Mesenchymal stem cell (in vitro differentiated cells and primary cell): ENCODE results near the gene TRAF7.
"Not testable (repeated sequence)": the region's sequence is repeated elsewhere in the genome, so short reads cannot be mapped to it uniquely, and the experiment has no call there.

Experiments
- DNase-seq: peaks from one replicate; pipeline ENCODE4 v3.0.0-alpha.2; 2013
- H2AFZ ChIP-seq: one replicate; pipeline ENCODE4 v1.6.1; 2013; ENCODE audit warnings: low read depth, mild to moderate bottlenecking, control low read depth, inconsistent platforms, low read length, moderate library complexity
- H2AK5ac ChIP-seq: 2 replicates; pipeline ENCODE4 v1.6.1; 2013; ENCODE audit warnings: low read length, moderate library complexity, mild to moderate bottlenecking, inconsistent platforms; ENCODE audit not compliant: severe bottlenecking
- H2BK120ac ChIP-seq: one replicate; pipeline ENCODE4 v1.6.1; 2013; ENCODE audit warnings: low read depth, mild to moderate bottlenecking, inconsistent platforms, low read length, moderate library complexity
- H2BK12ac ChIP-seq, 2 experiments: one replicate each; pipeline ENCODE4 v1.6.1; 2013; ENCODE audit warnings: inconsistent platforms in 2 of 2, low read length in 2 of 2, mild to moderate bottlenecking in 2 of 2, moderate library complexity in 2 of 2, control low read depth in 1 of 2
- H2BK15ac ChIP-seq: one replicate; pipeline ENCODE4 v1.6.1; 2013; ENCODE audit warnings: mild to moderate bottlenecking, low read depth, inconsistent platforms; ENCODE audit not compliant: poor library complexity, severe bottlenecking
- H2BK5ac ChIP-seq: 2 replicates; pipeline ENCODE4 v1.6.1; 2013; ENCODE audit warnings: low read depth, mild to moderate bottlenecking, low read length, control low read depth, inconsistent platforms; ENCODE audit not compliant: poor library complexity, severe bottlenecking
- H3K14ac ChIP-seq, 2 experiments: one replicate each; pipeline ENCODE4 v1.6.1; 2013; ENCODE audit warnings: inconsistent platforms in 2 of 2, low read length in 2 of 2, control low read depth in 1 of 2, mild to moderate bottlenecking in 1 of 2, moderate library complexity in 1 of 2
- H3K18ac ChIP-seq, 2 experiments: one replicate each; pipeline ENCODE4 v1.6.1; 2013; ENCODE audit warnings: inconsistent platforms in 2 of 2, low read length in 2 of 2, control low read depth in 1 of 2, low read depth in 1 of 2, mild to moderate bottlenecking in 1 of 2
- H3K23ac ChIP-seq, 2 experiments: one replicate each; pipeline ENCODE4 v1.6.1; 2013; ENCODE audit warnings: inconsistent platforms in 2 of 2, low read length in 2 of 2, mild to moderate bottlenecking in 2 of 2, moderate library complexity in 2 of 2, control low read depth in 1 of 2
- H3K27ac ChIP-seq: 2 replicates; pipeline ENCODE4 v1.5.1; 2013; ENCODE audit warnings: mild to moderate bottlenecking, moderate library complexity, low read length, control low read depth, inconsistent platforms; ENCODE audit not compliant: poor library complexity, severe bottlenecking
- H3K27me3 ChIP-seq, 2 experiments: 2 replicates each; pipeline versions ENCODE4 v1.6.1 to v1.7.0; 2013; ENCODE audit warnings: low read length in 2 of 2, mild to moderate bottlenecking in 2 of 2, moderate library complexity in 2 of 2, control low read depth in 1 of 2, inconsistent platforms in 1 of 2; ENCODE audit not compliant: control insufficient read depth in 1 of 2, insufficient read depth in 1 of 2
- H3K36me3 ChIP-seq, 2 experiments: 2 replicates each; pipeline versions ENCODE4 v1.6.1 to v1.7.0; 2013; ENCODE audit warnings: low read length in 2 of 2, control low read depth in 1 of 2, inconsistent platforms in 1 of 2, low read depth in 1 of 2, mild to moderate bottlenecking in 1 of 2; ENCODE audit not compliant: insufficient read depth in 2 of 2, control insufficient read depth in 1 of 2
- H3K4ac ChIP-seq, 2 experiments: one replicate each; pipeline ENCODE4 v1.6.1; 2013; ENCODE audit warnings: inconsistent platforms in 2 of 2, low read length in 2 of 2, mild to moderate bottlenecking in 2 of 2, moderate library complexity in 2 of 2, control low read depth in 1 of 2, low read depth in 1 of 2
- H3K4me1 ChIP-seq: 2 replicates; pipeline ENCODE4 v1.6.1; 2013; ENCODE audit warnings: low read depth, low read length, control low read depth; ENCODE audit not compliant: control insufficient read depth, insufficient read depth
- H3K4me2 ChIP-seq: 2 replicates; pipeline ENCODE4 v1.6.1; 2013; ENCODE audit warnings: low read length, mild to moderate bottlenecking, inconsistent platforms; ENCODE audit not compliant: poor library complexity, severe bottlenecking
- H3K4me3 ChIP-seq, 2 experiments: 2 replicates each; pipeline versions ENCODE4 v1.5.1 to v1.7.0; 2013; ENCODE audit warnings: low read length in 2 of 2, mild to moderate bottlenecking in 2 of 2, control low read depth in 1 of 2, low read depth in 1 of 2; ENCODE audit not compliant: insufficient read depth in 1 of 2
- H3K79me1 ChIP-seq: replicated peaks from 2 replicates; pipeline ENCODE4 v1.6.1; 2013; ENCODE audit warnings: mild to moderate bottlenecking, control low read depth, low read length, inconsistent platforms; ENCODE audit not compliant: poor library complexity, severe bottlenecking
- H3K9ac ChIP-seq: 2 replicates; pipeline ENCODE4 v1.7.0; 2013; ENCODE audit warnings: mild to moderate bottlenecking, low read length, moderate library complexity
- H3K9me3 ChIP-seq: 2 replicates; pipeline ENCODE4 v1.7.0; 2013; ENCODE audit warnings: mild to moderate bottlenecking, low read length; ENCODE audit not compliant: control insufficient read depth
- H4K8ac ChIP-seq: one replicate; pipeline ENCODE4 v1.6.1; 2013; ENCODE audit warnings: inconsistent platforms, mild to moderate bottlenecking, low read length, moderate library complexity
- H4K91ac ChIP-seq: one replicate; pipeline ENCODE4 v1.6.1; 2013; ENCODE audit warnings: mild to moderate bottlenecking, low read length, inconsistent platforms
- WGBS: methylation state at CpG from one replicate; pipeline ENCODE4 v1.1.7; 2013; ENCODE audit warnings: mixed read lengths; 5-methylcytosine and 5-hydroxymethylcytosine counted together

The TRAF7 gene

DNA sequence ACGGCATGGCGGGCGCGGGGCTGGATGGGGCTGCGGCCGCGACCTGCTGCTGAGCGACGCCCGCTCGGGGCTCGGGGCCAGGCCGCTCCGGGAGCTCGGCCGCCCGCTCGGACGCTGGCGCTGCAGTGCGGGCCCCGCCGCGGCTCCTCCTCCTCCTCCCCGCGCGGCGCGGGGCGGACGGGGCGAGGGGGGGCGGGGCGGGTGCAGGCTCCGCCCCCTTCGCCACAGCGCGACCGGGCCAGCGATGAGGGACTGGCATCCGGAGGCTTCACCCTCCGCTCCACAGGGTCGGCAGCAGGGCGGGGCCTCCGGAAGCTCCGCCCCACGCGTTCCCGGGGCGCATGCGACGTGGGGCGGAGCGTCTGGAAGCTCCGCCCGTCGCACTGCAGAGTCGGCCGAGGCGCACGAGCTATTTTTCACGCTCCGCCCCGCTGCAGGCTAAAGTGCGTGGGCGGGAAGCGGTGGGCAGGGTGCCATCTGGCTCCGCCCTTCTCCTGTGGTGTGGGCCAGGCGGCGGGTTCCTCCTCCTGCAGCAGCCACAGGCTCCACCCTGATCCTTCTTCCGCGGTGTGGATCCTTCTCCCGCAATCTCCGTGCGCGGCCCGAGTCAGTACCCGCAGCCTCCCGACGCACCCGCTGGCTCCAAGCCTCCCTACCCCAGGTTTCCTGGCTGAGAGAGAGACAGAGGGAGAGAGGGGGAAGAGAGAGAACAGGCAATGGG is 19.7 kb upstream of the TRAF7 start, which contains the start of gene PKD1:
TSS of gene PKD1 (minus strand) at position 129 of the 721 bp plus-strand sequence. CDS start 209 bp downstream, outside the sequence.
- Histone ChIP-seq H3K18ac (peak within 1 kb of the TSS in 1 of 2 experiments; percentile 82), H3K4ac (peak within 1 kb of the TSS in 1 of 2 experiments; percentile 49), H3K9ac (peak within 1 kb of the TSS; percentile 71), H3K4me3 (peak within 1 kb of the TSS; percentile 58 to 69), H3K4me2 (peak within 1 kb of the TSS; percentile 74), H2BK12ac (peak within 1 kb of the TSS in 1 of 2 experiments; percentile 31), H3K27ac (peak within 1 kb of the TSS; percentile 64), H2BK15ac (peak within 1 kb of the TSS; percentile 67)
- not testable (repeated sequence) for H3K36me3 ChIP-seq, H2BK5ac ChIP-seq, H2AK5ac ChIP-seq, H3K14ac ChIP-seq, H4K8ac ChIP-seq, H3K23ac ChIP-seq, H2BK120ac ChIP-seq, H3K27me3 ChIP-seq, H4K91ac ChIP-seq, H3K79me1 ChIP-seq, H2AFZ ChIP-seq, H3K4me1 ChIP-seq, H3K9me3 ChIP-seq
- 0% methylated on average over 30 of the region's 81 CpGs for whole genome bisulfite sequencing
- peak; percentile 93 for DNase-seq

GRCh38 chr16:2142942-2143877 is 12.4 kb upstream of the TRAF7 start:
- Histone ChIP-seq H4K8ac (no peak overlapping the region), H3K9me3 (no peaks in the 10 kb centered on the region), H3K27me3 (no peaks in the 10 kb centered on the region), H2BK15ac (no peak overlapping the region), H3K4me3 (no peak overlapping the region), H3K9ac (no peak overlapping the region), H2AFZ (no peak overlapping the region), H3K18ac (no peak overlapping the region), H2AK5ac (no peak overlapping the region), H3K4ac (no peak overlapping the region), H3K14ac (peak overlapping the region in 1 of 2 experiments; percentile 8), H4K91ac (no peak overlapping the region), H3K79me1 (no peaks in the 10 kb centered on the region), H3K4me2 (no peak overlapping the region), H2BK12ac (no peak overlapping the region), H2BK120ac (peak overlapping the region; percentile 19), H3K36me3 (peaks cover 0 to 12% of the 10 kb centered on the region in 2 experiments), H3K23ac (no peak overlapping the region), H3K4me1 (peaks cover 16% of the 10 kb centered on the region), H3K27ac (no peak overlapping the region), H2BK5ac (no peak overlapping the region)
- WGBS, result 83% methylated on average over 31 of the region's 31 CpGs
- DNase-seq, result no peak

DNA sequence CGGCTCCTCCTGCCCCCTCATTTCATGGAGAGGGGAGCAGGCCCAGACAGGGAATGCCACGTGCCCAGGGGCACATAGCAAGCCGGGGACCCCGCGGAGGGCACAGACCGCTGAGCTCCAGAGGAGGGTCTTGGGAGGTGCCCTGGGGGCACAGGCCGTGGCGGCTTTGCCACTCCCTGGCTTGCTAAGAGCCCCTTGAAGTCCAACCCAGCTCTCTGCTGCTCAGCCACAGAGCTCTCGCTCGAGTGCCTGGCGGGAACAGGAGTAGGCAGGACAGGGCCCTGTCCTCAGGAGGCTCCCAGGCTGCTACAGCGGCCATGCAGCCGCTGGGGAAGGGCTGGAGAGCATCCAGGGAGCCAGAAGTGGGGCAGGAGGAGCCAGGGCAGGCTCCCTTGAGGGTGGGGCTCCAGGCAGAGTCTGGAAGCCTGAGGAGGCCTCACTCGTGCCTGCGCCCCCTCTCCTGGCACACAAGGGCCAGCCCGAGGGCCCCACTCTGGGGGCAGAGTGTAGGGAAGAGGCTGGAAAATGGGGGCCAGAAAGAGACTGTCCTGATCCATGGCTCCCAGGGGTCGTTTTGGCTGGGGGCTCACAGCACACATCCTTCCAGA is 11.6 kb upstream of the TRAF7 start:
- no peak overlapping the region for H3K4me2 ChIP-seq
- no peak overlapping the region for H2BK15ac ChIP-seq
- WGBS, result 89% methylated on average over 17 of the region's 17 CpGs
- peaks cover 0 to 12% of the 10 kb centered on the region in 2 experiments for H3K36me3 ChIP-seq
- H3K4ac ChIP-seq, result no peak overlapping the region
- H3K18ac ChIP-seq, result no peak overlapping the region
- no peak overlapping the region for H2AFZ ChIP-seq
- no peak overlapping the region for H3K23ac ChIP-seq
- no peak overlapping the region for H3K4me3 ChIP-seq
- no peaks in the 10 kb centered on the region for H3K79me1 ChIP-seq
- H3K14ac ChIP-seq, result no peak overlapping the region
- H3K9ac ChIP-seq, result no peak overlapping the region
- H3K4me1 ChIP-seq, result peaks cover 22% of the 10 kb centered on the region
- no peak overlapping the region for H3K27ac ChIP-seq
- no peaks in the 10 kb centered on the region for H3K9me3 ChIP-seq
- H3K27me3 ChIP-seq, result no peaks in the 10 kb centered on the region
- no peak overlapping the region for H4K91ac ChIP-seq
- DNase-seq, result no peak
- H2BK120ac ChIP-seq, result peak overlapping the region; percentile 19
- H2BK5ac ChIP-seq, result no peak overlapping the region
- no peak overlapping the region for H2AK5ac ChIP-seq
- H4K8ac ChIP-seq, result no peak overlapping the region
- no peak overlapping the region for H2BK12ac ChIP-seq
